Measurements from ENCODE around the gene SAA4.
"Not testable (repeated sequence)": the region's sequence is repeated elsewhere in the genome, so short reads cannot be mapped to it uniquely, and the experiment has no call there.

The SAA4 gene

GRCh38 chr11:18222814-18223421, 13.7 kb downstream of the SAA4 start:
- Histone ChIP-seq H3K36me3 (ENCODE audit: control insufficient read depth, insufficient read depth, low read length) (no peaks in the 10 kb centered on the region), H3K9ac (ENCODE audit: low read length) (no peak overlapping the region), H3K9me3 (ENCODE audit: control insufficient read depth, insufficient read depth, low read depth, low read length) (no peaks in the 10 kb centered on the region), H3K4me1 (ENCODE audit: control insufficient read depth, insufficient read depth, low read length) (no peaks in the 10 kb centered on the region), H3K27me3 (ENCODE audit: control insufficient read depth, insufficient read depth, low read length) (no peaks in the 10 kb centered on the region), H3K4me3 (ENCODE audit: low read depth, low read length) (no peak overlapping the region), H3K27ac (ENCODE audit: low read depth, low read length) (no peak overlapping the region)

GRCh38 chr11:18221274-18221876, 15.2 kb downstream of the SAA4 start:
- Histone ChIP-seq H3K4me1 (ENCODE audit: control insufficient read depth, insufficient read depth, low read length) (no peaks in the 10 kb centered on the region), H3K9ac (ENCODE audit: low read length) (no peak overlapping the region), H3K27ac (ENCODE audit: low read depth, low read length) (no peak overlapping the region), H3K9me3 (ENCODE audit: control insufficient read depth, insufficient read depth, low read depth, low read length) (no peaks in the 10 kb centered on the region), H3K4me3 (ENCODE audit: low read depth, low read length) (no peak overlapping the region), H3K36me3 (ENCODE audit: control insufficient read depth, insufficient read depth, low read length) (no peaks in the 10 kb centered on the region), H3K27me3 (ENCODE audit: control insufficient read depth, insufficient read depth, low read length) (no peaks in the 10 kb centered on the region)

- Histone ChIP-seq H3K27me3 (ENCODE audit: control insufficient read depth, insufficient read depth, low read length) (no peaks in the 10 kb centered on the region), H3K36me3 (ENCODE audit: control insufficient read depth, insufficient read depth, low read length) (no peaks in the 10 kb centered on the region), H3K9ac (ENCODE audit: low read length) (no peak overlapping the region), H3K4me3 (ENCODE audit: low read depth, low read length) (no peak overlapping the region), H3K4me1 (ENCODE audit: control insufficient read depth, insufficient read depth, low read length) (no peaks in the 10 kb centered on the region), H3K9me3 (ENCODE audit: control insufficient read depth, insufficient read depth, low read depth, low read length) (no peaks in the 10 kb centered on the region), H3K27ac (ENCODE audit: low read depth, low read length) (no peak overlapping the region)
These were observed 27.5 kb downstream of the SAA4 start for GRCh38 chr11:18209058-18209457.

GRCh38 chr11:18204771-18205170, 31.8 kb downstream of the SAA4 start:
- Histone ChIP-seq H3K4me3 (ENCODE audit: low read depth, low read length) (no peak overlapping the region), H3K27ac (ENCODE audit: low read depth, low read length) (no peak overlapping the region), H3K9me3 (ENCODE audit: control insufficient read depth, insufficient read depth, low read depth, low read length) (no peaks in the 10 kb centered on the region), H3K27me3 (ENCODE audit: control insufficient read depth, insufficient read depth, low read length) (no peaks in the 10 kb centered on the region), H3K4me1 (ENCODE audit: control insufficient read depth, insufficient read depth, low read length) (no peaks in the 10 kb centered on the region), H3K36me3 (ENCODE audit: control insufficient read depth, insufficient read depth, low read length) (no peaks in the 10 kb centered on the region), H3K9ac (ENCODE audit: low read length) (no peak overlapping the region)

GRCh38 chr11:18204220-18204619, 32.4 kb downstream of the SAA4 start:
- Histone ChIP-seq H3K27me3 (ENCODE audit: control insufficient read depth, insufficient read depth, low read length) (no peaks in the 10 kb centered on the region), H3K9me3 (ENCODE audit: control insufficient read depth, insufficient read depth, low read depth, low read length) (no peaks in the 10 kb centered on the region), H3K4me3 (ENCODE audit: low read depth, low read length) (no peak overlapping the region), H3K27ac (ENCODE audit: low read depth, low read length) (no peak overlapping the region), H3K36me3 (ENCODE audit: control insufficient read depth, insufficient read depth, low read length) (no peaks in the 10 kb centered on the region), H3K9ac (ENCODE audit: low read length) (no peak overlapping the region), H3K4me1 (ENCODE audit: control insufficient read depth, insufficient read depth, low read length) (no peaks in the 10 kb centered on the region)

- Histone ChIP-seq H3K27ac (ENCODE audit: low read depth, low read length) (no peak overlapping the region), H3K4me3 (ENCODE audit: low read depth, low read length) (no peak overlapping the region), H3K27me3 (ENCODE audit: control insufficient read depth, insufficient read depth, low read length) (no peaks in the 10 kb centered on the region), H3K9me3 (ENCODE audit: control insufficient read depth, insufficient read depth, low read depth, low read length) (no peaks in the 10 kb centered on the region), H3K36me3 (ENCODE audit: control insufficient read depth, insufficient read depth, low read length) (no peaks in the 10 kb centered on the region), H3K4me1 (ENCODE audit: control insufficient read depth, insufficient read depth, low read length) (no peaks in the 10 kb centered on the region), H3K9ac (ENCODE audit: low read length) (no peak overlapping the region)
These were observed 32.9 kb downstream of the SAA4 start for GRCh38 chr11:18203723-18204122.

GRCh38 chr11:18197738-18198137, 38.9 kb downstream of the SAA4 start:
- not testable (repeated sequence) for H3K9ac ChIP-seq (ENCODE audit: low read length); H3K4me3 ChIP-seq (ENCODE audit: low read depth, low read length); H3K27me3 ChIP-seq (ENCODE audit: control insufficient read depth, insufficient read depth, low read length); H3K27ac ChIP-seq (ENCODE audit: low read depth, low read length); H3K9me3 ChIP-seq (ENCODE audit: control insufficient read depth, insufficient read depth, low read depth, low read length); H3K36me3 ChIP-seq (ENCODE audit: control insufficient read depth, insufficient read depth, low read length); H3K4me1 ChIP-seq (ENCODE audit: control insufficient read depth, insufficient read depth, low read length)

- Histone ChIP-seq H3K27me3 (ENCODE audit: control insufficient read depth, insufficient read depth, low read length) (peaks cover 2% of the 10 kb centered on the region; the same call in 1 of the 2 replicates), H3K9ac (ENCODE audit: low read length) (no peak overlapping the region), H3K36me3 (ENCODE audit: control insufficient read depth, insufficient read depth, low read length) (no peaks in the 10 kb centered on the region), H3K9me3 (ENCODE audit: control insufficient read depth, insufficient read depth, low read depth, low read length) (no peaks in the 10 kb centered on the region), H3K27ac (ENCODE audit: low read depth, low read length) (no peak overlapping the region), H3K4me1 (ENCODE audit: control insufficient read depth, insufficient read depth, low read length) (no peaks in the 10 kb centered on the region), H3K4me3 (ENCODE audit: low read depth, low read length) (no peak overlapping the region)
These were observed 40.1 kb downstream of the SAA4 start for GRCh38 chr11:18196532-18196931.

GRCh38 chr11:18193010-18193409, 43.6 kb downstream of the SAA4 start:
- peaks cover 2% of the 10 kb centered on the region; the same call in 1 of the 2 replicates for H3K27me3 ChIP-seq (ENCODE audit: control insufficient read depth, insufficient read depth, low read length)
- no peak overlapping the region for H3K9ac ChIP-seq (ENCODE audit: low read length)
- no peaks in the 10 kb centered on the region for H3K9me3 ChIP-seq (ENCODE audit: control insufficient read depth, insufficient read depth, low read depth, low read length)
- H3K36me3 ChIP-seq (ENCODE audit: control insufficient read depth, insufficient read depth, low read length) = no peaks in the 10 kb centered on the region
- H3K27ac ChIP-seq (ENCODE audit: low read depth, low read length) = no peak overlapping the region
- H3K4me3 ChIP-seq (ENCODE audit: low read depth, low read length) = no peak overlapping the region
- no peaks in the 10 kb centered on the region for H3K4me1 ChIP-seq (ENCODE audit: control insufficient read depth, insufficient read depth, low read length)

- H3K36me3 ChIP-seq (ENCODE audit: control insufficient read depth, insufficient read depth, low read length) = no peaks in the 10 kb centered on the region
- no peak overlapping the region for H3K9ac ChIP-seq (ENCODE audit: low read length)
- H3K27me3 ChIP-seq (ENCODE audit: control insufficient read depth, insufficient read depth, low read length) = peaks cover 2% of the 10 kb centered on the region; the same call in 1 of the 2 replicates
- no peak overlapping the region for H3K27ac ChIP-seq (ENCODE audit: low read depth, low read length)
- H3K4me1 ChIP-seq (ENCODE audit: control insufficient read depth, insufficient read depth, low read length) = no peaks in the 10 kb centered on the region
- H3K9me3 ChIP-seq (ENCODE audit: control insufficient read depth, insufficient read depth, low read depth, low read length) = no peaks in the 10 kb centered on the region
- H3K4me3 ChIP-seq (ENCODE audit: low read depth, low read length) = no peak overlapping the region
These were observed 45.2 kb downstream of the SAA4 start for GRCh38 chr11:18191376-18191775.

GRCh38 chr11:18189476-18190245, 46.9 kb downstream of the SAA4 start:
- H3K9me3 ChIP-seq (ENCODE audit: control insufficient read depth, insufficient read depth, low read depth, low read length); H3K9ac ChIP-seq (ENCODE audit: low read length); H3K4me3 ChIP-seq (ENCODE audit: low read depth, low read length); H3K27ac ChIP-seq (ENCODE audit: low read depth, low read length); H3K4me1 ChIP-seq (ENCODE audit: control insufficient read depth, insufficient read depth, low read length); H3K36me3 ChIP-seq (ENCODE audit: control insufficient read depth, insufficient read depth, low read length); H3K27me3 ChIP-seq (ENCODE audit: control insufficient read depth, insufficient read depth, low read length): not testable (repeated sequence)
